Testis (tissue), 3 donors: Measurements from ENCODE around the gene MAGI2. TPM values are rescaled to one million over a fixed set of nuclear protein-coding genes. Genes with fewer than 3 reads are reported as not detected.

ENCODE experiments used
- DNase-seq: peaks from one replicate; pipeline ENCODE4 v3.0.0-alpha.2; 2019
- H3K27ac ChIP-seq, 2 donors: fragments of 200-600 bp; sonication (generic); one replicate each; pipeline ENCODE4 v1.5.1; 2019
- H3K27me3 ChIP-seq: fragments of 200-600 bp; sonication (generic); one replicate; pipeline ENCODE4 v1.5.1; 2019
- H3K36me3 ChIP-seq: fragments of 200-600 bp; sonication (generic); one replicate; pipeline ENCODE4 v1.5.1; 2017; ENCODE audit warnings: low read depth; ENCODE audit errors: missing control alignments
- H3K4me1 ChIP-seq: fragments of 200-600 bp; sonication (generic); one replicate; pipeline ENCODE4 v1.5.1; 2019
- H3K4me3 ChIP-seq, 2 donors: fragments of 200-600 bp; sonication (generic); one replicate each; pipeline ENCODE4 v1.5.1; 2017 to 2019
- H3K9me3 ChIP-seq: fragments of 200-600 bp; sonication (generic); one replicate; pipeline ENCODE4 v1.5.1; 2017
- CTCF ChIP-seq, 3 experiments: fragments of 450-650 bp in 2 of 3; fragments of 200-600 bp in 1 of 3; sonication (generic) in 1 of 3; IDR thresholded peaks; one replicate each; pipeline ENCODE4 v1.5.1; 2016 to 2019; ENCODE audit warnings: antibody characterized with exemption in 3 of 3, mild to moderate bottlenecking in 2 of 3, moderate library complexity in 1 of 3
- POLR2A ChIP-seq: fragments of 450-650 bp; IDR thresholded peaks from one replicate; pipeline ENCODE4 v1.6.1; 2017; ENCODE audit warnings: antibody characterized with exemption, mild to moderate bottlenecking, moderate library complexity
- WGBS, 2 donors: methylation state at CpG; one replicate each; pipeline ENCODE4 v1.1.5; 2018; 5-methylcytosine and 5-hydroxymethylcytosine counted together
- intact Hi-C: fragments of 100-400 bp; cut with DNase I; formaldehyde crosslinking; loops from one replicate; pipeline ENCODE4 v1.15.1; 2023; ENCODE audit warnings: low total_unique reads
- polyA plus RNA-seq: library from polyadenylated mRNA; stranded (reverse); fragments of 350-450 nt; fragmentation: Illumina TruSeq; extraction: RNeasy Lipid Tissue Mini Kit (QIAGEN cat#74804); gene quantifications from one replicate; pipeline ENCODE4 v1.2.3, GENCODE V29; 2014; ENCODE audit warnings: low read depth, low replicate concordance; ENCODE audit not compliant: insufficient read depth
- total RNA-seq, 2 donors: library from RNA; depleted of rRNA; stranded (reverse); fragments of >200 nt; gene quantifications; one replicate each; pipeline ENCODE4 v1.2.3, GENCODE V29; 2016

The MAGI2 gene
- total and polyA plus RNA-seq, 3 donors from 2014 or later, result 11.2 to 13.1 (median 12.4) TPM

- intact Hi-C loops, result no loop called here
- Histone ChIP-seq H3K36me3 (no peaks in the 10 kb centered on the region), H3K4me1 (no peaks in the 10 kb centered on the region), H3K27ac (no peak overlapping the region), H3K4me3 (no peak overlapping the region), H3K27me3 (no peaks in the 10 kb centered on the region), H3K9me3 (no peaks in the 10 kb centered on the region)
- TF ChIP-seq CTCF (IDR thresholded peaks at IDR 0.05) (no peak), POLR2A (no peak)
- 85% methylated on average over 6 of the region's 6 CpGs for WGBS, 2 donors
- no peak for DNase-seq
Observed at GRCh38 chr7:79495544-79496272, 42.2 kb upstream of the MAGI2 start.

- TF ChIP-seq CTCF (IDR thresholded peaks at IDR 0.05) (no peak), POLR2A (no peak)
- no peaks in the 10 kb centered on the region for H3K4me1 ChIP-seq
- no peaks in the 10 kb centered on the region for H3K9me3 ChIP-seq
- DNase-seq, result no peak
- no peaks in the 10 kb centered on the region for H3K27me3 ChIP-seq
- WGBS, 2 donors, result 72 to 77% methylated on average over 2 of the region's 2 CpGs
- intact Hi-C loops, result no loop called here
- no peaks in the 10 kb centered on the region for H3K36me3 ChIP-seq
- H3K27ac ChIP-seq, result no peak overlapping the region
- no peak overlapping the region for H3K4me3 ChIP-seq
Observed at GRCh38 chr7:79494046-79494445, 40.6 kb upstream of the MAGI2 start.

- no peaks in the 10 kb centered on the region for H3K27me3 ChIP-seq
- intact Hi-C loops, result no loop called here
Observed at GRCh38 chr7:79489371-79489770, 35.9 kb upstream of the MAGI2 start.

GRCh38 chr7:79478386-79478785 is 24.9 kb upstream of the MAGI2 start:
- no peak for DNase-seq
- no peak overlapping the region for H3K4me3 ChIP-seq
- no peaks in the 10 kb centered on the region for H3K36me3 ChIP-seq
- H3K4me1 ChIP-seq, result no peaks in the 10 kb centered on the region
- no peaks in the 10 kb centered on the region for H3K9me3 ChIP-seq
- WGBS, 2 donors, result 94 to 97% methylated on average over 3 of the region's 3 CpGs
- no peak for TF ChIP-seq POLR2A
- TF ChIP-seq CTCF (IDR thresholded peaks at IDR 0.05), result no peak
- intact Hi-C loops, result no loop called here
- H3K27me3 ChIP-seq, result no peaks in the 10 kb centered on the region
- H3K27ac ChIP-seq, result no peak overlapping the region

More at GRCh38 chr7:79489371-79489770, 35.9 kb upstream of the MAGI2 start:
- no peaks in the 10 kb centered on the region for H3K9me3 ChIP-seq
- H3K4me3 ChIP-seq, result no peak overlapping the region
- TF ChIP-seq POLR2A (no peak), CTCF (IDR thresholded peaks at IDR 0.05) (no peak)
- no peaks in the 10 kb centered on the region for H3K4me1 ChIP-seq
- no peak for DNase-seq
- no peak overlapping the region for H3K27ac ChIP-seq
- no peaks in the 10 kb centered on the region for H3K36me3 ChIP-seq

GRCh38 chr7:79475455-79475854 is 22.0 kb upstream of the MAGI2 start:
- DNase-seq, result no peak
- WGBS, 2 donors, result 63 to 72% methylated on average over 1 of the region's 1 CpG
- no peak for TF ChIP-seq CTCF (IDR thresholded peaks at IDR 0.05)
- no peak for TF ChIP-seq POLR2A
- H3K27ac ChIP-seq, result no peak overlapping the region
- H3K36me3 ChIP-seq, result no peaks in the 10 kb centered on the region
- no peak overlapping the region for H3K4me3 ChIP-seq
- no peaks in the 10 kb centered on the region for H3K9me3 ChIP-seq
- intact Hi-C loops, result no loop called here
- H3K27me3 ChIP-seq, result no peaks in the 10 kb centered on the region
- no peaks in the 10 kb centered on the region for H3K4me1 ChIP-seq
